ENCODE measurements around the gene CDH22.

CDH22 gene

GRCh38 chr20:46212252-46212651, 96.0 kb downstream of the CDH22 start:
- no peak for DNase-seq

DNA sequence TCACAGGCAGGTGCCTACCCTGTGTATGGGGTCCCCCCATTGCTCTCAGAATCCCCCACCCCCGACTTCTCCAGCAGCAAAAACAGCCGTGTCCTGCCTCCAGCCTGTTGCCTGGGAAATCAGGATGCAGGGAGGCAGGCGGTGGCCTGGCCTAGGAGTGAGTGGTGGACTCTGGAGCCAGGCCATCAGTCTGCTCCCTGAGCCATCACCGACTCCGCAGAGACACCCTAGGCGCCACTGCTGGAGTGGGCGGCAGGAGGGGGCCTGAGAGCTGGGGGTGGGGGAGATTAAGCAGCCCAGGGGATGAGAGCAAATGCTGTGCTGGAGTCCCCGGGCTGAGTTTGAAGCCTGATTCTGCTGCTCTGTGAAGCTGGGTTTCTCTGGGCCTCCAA, 97.0 kb downstream of the CDH22 start:
- no peak for DNase-seq

- DNase-seq, result no peak
These were observed 97.5 kb downstream of the CDH22 start for GRCh38 chr20:46210672-46211330.

DNA sequence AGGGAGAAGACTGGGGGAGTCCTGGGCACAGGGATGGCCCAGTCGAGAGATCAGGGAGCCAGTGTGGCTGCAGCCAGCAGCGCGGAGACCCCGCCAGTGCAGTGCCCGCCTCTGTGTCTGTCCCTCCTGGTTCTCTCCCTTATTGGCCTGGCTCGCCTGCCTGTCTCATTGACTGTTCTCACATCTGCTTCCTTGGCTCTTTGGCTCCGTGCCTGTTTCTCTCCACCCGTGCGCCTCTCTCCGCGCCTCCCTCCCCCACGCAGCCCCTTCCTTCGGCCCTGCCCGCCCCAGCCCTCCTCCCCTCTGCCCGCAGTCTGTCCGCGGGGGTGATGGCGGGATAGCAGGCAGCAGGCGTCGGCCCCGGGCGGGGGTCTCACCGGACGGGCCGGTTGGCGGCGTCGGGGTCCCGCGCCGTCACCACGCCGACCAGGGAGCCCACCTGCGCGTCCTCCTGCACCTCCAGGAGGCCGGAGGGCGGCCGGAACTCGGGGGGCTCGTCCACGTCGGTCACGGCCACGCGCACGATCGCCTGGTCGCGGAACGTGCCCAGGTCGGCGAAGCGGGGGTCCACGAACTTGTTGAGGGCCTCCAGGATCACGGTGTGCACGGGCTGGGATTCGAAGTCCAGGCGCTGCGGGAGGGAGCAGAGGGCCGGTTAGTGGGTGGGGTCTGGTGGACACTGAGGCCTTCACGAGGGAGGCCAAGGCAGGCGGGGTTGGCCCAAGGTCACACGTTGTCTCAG, 98.2 kb downstream of the CDH22 start:
- peak; percentile 12 for DNase-seq

DNA sequence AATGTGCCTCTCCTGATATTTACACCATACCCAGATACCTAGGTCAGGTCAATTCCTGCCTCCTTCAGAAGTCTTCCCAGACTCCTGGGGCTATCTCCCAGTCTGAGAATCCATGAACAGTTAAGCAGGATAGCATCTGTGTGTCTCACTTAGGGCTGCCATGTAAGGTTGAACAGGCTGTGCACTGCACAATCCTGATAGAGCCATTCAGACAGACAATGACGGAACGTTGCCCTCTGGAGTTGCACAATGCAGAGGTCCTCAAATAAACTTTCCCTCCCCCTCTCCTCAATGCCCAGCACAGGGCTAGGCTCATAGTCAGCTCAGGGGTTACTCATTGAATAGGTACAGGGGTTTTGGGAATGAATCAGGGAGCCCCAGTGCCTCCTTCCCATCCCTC, 100.5 kb downstream of the CDH22 start:
- no peak for DNase-seq

DNA sequence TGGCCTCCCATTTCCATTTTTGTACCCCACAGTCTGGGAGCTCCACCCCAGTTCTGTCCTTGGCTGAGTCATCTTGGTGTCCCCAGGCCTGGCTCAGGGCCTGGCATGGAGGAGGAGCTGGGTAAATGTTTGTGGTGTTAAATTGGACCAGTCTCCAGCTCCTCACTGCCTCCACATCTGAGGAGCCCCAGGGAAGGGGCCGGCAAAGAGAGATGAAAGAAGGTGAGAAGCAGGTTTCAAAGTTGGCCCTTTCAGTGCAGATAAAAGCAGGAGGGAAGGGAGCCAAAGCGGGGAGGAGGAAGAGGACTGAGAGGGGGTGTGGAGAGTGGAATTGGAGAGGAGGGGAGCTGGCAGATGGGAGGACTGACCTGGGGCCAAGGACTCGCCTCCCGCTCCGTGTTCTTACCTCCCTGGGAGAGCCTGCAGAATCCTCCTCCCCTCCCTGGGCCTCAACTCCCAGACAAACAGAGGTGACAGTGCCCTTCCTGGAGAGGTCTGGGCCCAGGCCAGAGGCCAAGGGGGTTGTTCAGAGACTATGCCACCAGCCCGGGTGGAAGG, 101.2 kb downstream of the CDH22 start:
- DNase-seq, result no peak

DNA sequence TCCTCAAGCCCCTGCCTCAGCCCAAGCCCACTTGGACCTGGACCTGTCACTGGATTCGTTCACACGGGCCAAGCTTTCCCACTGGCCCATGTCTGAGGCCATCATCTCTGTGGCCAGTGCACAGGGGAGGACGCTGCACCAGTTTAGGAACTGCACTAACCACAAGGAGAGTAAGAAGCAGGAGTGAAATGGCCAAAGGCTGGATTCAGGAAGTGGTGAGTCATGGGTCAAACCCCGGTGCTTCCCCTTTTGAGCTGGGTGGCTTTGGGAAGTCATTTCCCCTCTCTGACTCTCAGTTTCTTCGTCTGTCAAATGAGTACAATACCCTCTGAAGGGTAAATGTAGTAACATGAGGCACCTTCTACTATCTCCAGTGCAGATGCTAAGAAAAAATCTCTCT, 102.3 kb downstream of the CDH22 start:
- DNase-seq, result no peak

GRCh38 chr20:46205349-46205748, 102.9 kb downstream of the CDH22 start:
- DNase-seq, result no peak

DNA sequence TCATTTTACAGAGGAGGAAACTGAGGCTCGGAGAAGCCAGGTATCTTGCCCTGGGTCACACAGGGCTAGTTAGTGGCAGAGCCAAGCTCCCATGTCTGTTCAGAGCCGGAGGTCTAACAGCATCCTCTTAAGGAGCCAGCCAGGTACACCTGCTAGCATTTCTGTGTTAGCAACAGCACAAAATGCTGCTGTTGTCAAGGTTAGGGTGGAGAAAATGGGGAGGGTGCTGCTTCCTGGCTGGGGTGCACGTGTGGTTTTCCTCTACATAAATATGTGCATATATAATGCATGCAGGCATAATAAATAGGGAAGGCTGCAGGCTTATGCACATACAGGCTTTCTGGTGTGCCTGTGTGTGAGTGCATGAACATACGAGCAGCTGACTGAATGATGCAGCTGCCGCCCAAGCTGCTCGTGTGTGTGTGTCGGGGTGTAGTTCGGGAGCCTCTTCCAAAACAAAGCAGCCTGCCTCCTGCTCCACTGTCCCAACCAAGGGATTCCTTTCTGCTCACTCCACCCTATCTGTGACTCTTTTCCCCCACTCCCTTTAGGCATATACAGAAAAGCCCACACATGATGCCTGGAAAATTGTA, 103.6 kb downstream of the CDH22 start:
- no peak for DNase-seq

DNA sequence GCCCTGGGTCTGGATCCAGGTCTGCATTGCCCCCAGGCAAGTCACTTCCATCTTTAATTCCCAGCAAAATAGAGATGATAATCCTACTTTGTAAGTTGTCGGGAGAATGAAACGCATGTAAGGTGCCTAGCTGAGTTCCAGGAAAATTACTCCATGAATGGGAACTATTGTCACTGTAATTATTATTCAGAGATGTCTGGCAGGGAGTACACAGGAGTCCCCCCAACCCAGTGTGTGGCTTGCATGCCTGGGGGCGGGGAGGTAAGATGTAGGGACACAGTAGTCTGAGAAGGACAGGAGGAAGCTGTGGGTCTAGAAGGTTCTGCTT, 104.8 kb downstream of the CDH22 start:
- no peak for DNase-seq

GRCh38 chr20:46202766-46203509, 105.4 kb downstream of the CDH22 start:
- no peak for DNase-seq

DNA sequence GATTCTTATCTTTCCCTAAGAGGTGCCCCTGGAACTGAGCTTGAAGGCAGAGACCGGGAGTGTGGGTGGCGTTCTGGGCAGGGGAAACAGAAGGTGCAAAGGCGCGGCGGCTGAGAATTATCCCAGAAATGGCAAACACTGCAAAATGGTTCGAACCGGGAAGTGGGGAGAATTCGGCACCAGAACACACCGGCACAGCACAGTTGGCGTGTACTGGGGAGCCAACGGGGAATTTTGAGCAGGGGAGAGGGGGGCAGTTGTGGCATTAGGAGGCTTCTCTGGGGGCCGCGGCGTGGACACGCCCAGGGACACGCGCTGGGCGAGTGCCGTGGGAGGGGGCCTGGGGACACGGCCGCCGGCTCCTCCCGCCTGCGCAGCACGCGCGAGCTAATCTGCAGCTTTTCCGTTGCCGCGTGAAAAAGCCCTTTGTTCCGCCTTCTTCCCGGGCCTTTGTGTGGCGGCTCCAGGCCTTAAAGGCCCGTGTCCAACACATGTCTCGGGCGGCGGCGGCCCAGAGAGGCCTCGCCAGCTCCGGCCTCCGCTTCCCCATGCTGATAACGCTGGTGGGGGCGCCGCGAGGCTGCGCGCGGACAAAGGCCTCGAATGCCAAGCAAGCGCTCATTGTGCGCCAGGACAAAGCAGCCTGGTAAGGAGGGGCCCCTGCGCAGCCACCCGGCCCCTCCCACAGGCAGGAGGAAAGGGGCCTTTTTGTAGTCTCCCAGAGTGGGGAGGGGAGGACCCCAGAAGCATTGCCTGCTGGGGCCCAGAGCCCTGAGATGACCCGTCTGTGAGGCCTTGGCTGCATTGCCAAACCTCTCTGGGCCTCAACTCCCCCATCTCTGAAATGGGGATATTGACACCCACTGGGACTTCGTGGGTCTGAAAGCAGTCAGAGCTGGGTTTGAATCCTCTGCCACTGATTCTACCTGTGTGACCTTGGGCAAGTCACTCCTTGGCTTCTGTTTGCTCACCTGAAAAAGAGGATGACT, 107.4 kb downstream of the CDH22 start:
- DNase-seq, result no peak

- DNase-seq, result no peak
These were observed 109.1 kb downstream of the CDH22 start for GRCh38 chr20:46199198-46199597.

DNA sequence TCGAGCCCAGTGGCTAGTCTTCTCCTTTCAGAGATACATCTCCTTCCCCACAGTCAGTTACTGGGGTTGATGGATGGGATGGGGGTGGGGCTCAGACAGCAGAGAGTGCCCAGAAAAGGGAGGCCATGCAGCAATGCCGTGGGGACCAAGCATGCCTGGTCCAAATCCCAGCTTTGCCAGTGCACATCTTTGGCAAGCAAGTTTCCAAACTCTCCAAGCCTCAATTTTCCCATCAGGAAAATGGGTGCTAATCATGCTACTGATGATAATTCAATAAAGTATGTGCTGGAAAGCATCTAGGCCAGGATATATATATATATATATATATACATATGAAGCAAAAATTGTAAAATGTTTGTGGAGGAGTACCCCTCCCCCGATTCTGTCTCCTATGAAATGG, 111.3 kb downstream of the CDH22 start:
- DNase-seq, result no peak

GRCh38 chr20:46195264-46196036, 112.8 kb downstream of the CDH22 start:
- DNase-seq, result no peak

GRCh38 chr20:46194409-46194808, 113.9 kb downstream of the CDH22 start:
- DNase-seq, result no peak

GRCh38 chr20:46192376-46192944, 115.8 kb downstream of the CDH22 start:
- DNase-seq, result no peak

DNA sequence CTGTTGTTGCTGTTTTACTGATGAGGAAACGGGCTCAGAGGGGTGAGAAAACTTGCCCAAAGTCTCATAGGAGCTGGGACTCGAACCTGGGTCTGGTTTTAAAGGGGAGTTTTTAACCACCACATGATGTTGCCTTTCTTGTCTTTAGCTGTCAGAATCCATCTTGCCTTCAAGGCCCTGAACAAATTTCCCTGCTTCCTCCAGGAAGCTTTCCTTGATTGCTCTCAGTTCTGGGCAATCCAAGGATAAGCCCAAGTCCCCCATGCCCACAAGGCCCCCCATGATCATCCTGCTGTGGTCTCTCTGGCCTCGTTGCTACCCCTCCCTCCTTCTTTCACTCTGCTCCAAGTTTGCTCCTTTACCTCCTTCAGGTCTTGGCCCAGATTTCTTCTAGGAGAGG, 116.7 kb downstream of the CDH22 start:
- no peak for DNase-seq

DNA sequence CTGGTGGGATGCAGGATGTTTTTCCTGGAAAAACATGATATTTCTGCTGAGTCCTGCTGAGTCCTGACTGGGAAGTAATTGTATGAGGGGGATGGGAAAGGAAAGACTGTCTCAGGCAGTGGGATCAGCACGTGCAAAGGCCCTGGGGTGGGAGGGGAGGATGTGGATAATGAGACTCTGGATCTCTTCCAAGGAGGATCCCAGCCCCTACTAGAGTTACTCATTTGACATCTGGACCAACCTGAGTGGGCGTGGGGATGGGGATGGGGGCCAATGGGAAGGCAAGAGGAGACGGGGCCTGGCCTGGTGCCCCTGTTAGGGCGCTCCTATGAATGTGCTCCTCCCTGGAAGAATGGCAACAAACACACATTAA, 117.1 kb downstream of the CDH22 start:
- DNase-seq, result no peak

- DNase-seq, result no peak
These were observed 117.7 kb downstream of the CDH22 start for GRCh38 chr20:46190478-46191167.
